NCI-H2227 (cell line): Measurements from ENCODE around the gene LBR.
A peak's percentile ranks its signal among the peaks of the same experiment; 100 is the strongest.
"Not testable (repeated sequence)": the region's sequence is repeated elsewhere in the genome, so short reads cannot be mapped to it uniquely, and the experiment has no call there.

ENCODE experiments used
- DNase-seq: peaks from one replicate; lab custom pipeline; 2025; ENCODE audit not compliant: unreplicated experiment; lab: John Stamatoyannopoulos, UW

LBR gene

DNA sequence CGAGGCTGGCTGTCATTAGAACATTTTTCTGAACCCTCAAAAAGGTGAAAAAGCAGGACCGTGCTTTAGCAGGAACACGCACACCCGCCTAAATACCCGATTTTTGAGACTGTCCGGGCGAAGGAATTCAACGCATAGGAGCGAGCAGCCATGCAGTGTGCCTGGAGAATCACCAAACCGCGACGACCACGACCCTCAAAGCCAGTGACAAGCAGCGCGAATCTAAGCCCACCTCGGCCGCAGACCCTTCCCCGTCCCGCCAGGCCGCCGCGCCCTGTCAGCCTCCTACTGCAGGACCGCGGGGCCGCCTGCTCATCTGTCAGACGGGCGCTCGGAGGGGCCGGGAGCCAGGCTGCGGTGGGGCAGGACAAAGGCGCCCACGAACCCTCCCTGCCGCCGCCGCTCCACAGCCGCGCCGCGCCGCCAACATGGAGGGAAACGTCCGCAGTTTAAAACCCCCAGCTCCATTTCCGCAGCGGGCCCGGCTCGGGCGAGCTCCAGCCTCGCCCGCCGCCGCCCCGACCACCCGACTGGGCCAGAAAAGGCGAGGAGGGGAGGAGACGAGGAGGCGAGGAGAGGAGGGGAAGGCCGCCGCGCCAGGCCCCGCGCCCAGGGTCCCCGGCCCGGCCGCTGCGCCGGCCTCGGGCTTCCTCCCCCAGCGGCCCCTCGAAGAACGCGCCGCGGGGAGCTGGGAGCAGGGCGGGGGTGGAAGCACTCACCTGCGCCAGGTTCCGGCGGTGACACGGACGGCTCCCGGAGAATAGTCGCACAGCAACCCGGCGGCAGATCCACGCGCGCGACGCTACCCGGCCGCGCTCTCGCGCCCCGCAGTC lies at the start of gene LBR:
Gene LBR (minus strand): TSS at position 804 of the 833 bp plus-strand sequence. CDS start 3,963 bp downstream, outside the sequence.
- no peak for DNase-seq

DNA sequence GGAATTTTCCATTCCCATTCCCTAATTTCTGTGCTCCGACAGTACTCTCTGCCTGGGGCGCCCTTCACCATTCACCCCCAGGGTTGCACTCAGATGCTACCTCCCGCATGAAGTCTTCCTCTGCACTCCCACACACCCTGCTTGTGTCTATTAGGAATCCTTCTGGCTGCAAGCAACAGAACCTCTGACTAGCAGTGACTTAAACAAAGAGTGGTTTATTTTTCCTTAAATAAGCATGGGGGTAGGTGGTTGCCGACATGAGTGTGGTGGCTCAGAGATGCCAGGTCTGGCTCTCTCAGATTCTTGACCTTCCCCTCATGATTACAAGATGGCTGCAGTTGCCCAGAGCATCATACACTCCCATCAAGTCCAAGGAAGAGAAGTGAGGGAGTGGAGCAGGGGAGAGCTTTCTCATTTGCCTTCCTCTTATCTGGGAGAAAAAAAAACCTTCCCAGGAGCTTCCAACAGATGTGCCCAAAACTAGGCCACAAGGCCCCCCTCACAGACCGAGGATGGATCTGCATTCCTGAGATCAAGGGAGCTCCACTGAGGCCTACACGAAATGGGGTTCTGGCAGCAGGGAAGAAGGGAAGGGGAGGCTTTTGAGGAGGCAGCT lies 49.6 kb upstream of the LBR start:
- DNase-seq: no peak

DNA sequence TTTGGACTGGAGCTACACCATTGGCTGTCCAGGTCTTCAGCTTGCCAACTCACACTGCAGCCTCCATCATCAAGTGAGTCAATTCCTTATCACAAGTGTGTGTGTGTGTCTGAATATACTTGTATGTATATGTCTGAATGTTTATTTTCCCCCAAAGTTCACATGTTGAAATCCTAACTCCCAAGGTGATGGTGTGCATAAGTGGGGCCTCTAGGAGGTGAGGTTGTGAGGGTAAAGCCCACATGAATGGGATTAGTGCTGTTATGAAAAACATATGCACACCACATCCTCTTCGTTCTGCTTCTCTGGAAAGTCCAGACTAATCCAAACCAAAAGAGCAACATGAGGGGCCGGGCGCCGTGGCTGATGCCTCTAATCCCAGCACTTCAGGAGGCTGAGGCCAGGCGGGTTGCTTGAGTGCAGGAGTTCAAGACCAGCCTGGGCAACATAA lies 48.7 kb upstream of the LBR start:
- no peak for DNase-seq

DNA sequence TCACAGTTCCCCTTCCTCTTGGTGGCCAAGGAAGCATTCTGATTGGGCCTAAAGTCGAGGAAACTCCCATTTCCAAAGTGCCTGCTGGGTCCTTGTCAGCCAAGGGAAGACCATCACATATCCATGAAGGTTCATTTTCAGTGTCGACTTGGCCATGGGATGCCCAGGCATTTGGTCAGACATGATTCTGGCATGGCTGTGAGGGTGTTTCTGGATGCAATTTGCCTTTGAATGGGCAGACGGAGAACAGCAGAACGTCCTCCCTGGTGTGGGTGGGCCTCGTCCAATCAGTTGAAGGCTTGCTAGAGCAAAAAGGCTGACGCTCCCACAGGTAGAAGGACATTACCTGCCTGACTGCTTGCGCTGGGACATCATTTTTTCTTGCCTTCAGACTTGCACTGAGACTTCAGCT lies 48.3 kb upstream of the LBR start:
- DNase-seq: no peak

DNA sequence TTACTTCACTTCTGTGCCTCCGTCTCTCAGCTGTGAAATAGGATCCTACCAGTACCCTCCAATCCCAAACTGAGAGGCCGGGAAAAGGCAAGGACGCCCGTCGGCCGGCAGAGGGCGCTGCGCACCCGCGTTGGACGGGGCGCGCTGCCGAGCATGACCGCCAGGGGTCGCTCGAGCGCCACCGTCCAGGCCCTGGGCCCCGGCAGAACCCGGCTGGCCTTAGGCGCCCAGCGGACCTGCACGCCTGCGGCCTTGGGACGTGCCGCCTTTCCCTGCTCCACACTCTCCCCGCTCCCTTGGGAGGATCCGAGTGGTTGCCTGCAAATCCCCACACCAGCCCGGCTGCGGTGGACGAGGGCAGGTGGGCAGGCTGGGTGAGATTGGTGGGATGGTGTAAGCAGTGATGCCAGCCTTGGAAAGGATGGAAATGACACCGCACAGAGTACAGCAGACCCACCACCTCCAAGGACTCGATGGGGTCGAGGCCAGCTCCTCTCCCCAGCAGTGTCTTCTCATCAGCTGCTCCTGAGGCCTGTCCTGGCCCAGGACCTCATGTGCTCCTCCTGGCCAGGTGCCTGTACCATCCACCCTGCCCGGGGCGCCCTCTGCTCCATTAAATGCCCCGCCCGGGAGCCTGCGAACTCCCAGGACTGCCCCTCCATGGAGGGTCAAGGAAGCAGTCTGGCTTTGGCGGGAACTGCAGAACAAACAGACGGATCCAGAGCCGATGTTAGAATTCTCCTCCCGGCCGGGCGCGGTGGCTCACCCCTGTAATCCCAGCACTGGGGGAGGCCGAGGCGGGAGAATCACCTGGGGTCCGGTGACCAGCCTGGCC lies 47.4 kb upstream of the LBR start:
- peak; percentile 80 for DNase-seq

DNA sequence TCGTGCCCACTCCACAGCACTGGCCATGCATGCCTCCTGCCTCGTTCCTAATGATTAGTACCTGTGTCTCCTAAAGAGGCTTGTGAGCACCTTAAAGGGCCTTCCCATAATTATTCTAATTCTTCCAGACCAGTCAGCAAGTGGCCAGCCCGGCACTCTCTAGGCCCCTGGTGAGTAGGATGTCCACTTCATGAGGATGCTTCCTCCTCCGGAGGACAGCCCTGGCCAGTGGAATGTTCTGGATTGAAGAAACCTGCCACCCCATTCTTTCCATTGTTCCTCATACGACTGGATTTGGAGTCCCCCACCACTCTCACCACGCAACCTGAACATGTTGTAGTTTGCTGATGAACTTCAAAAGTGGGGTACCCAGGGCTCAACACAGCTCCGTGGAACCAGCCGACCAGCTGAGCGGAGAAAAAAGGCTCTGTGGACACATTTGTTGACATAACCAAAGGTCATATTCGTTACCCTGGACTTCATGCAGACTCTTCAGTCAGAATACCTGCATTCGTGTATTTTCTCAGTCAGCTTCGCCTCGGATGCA lies 46.7 kb upstream of the LBR start:
- no peak for DNase-seq

DNA sequence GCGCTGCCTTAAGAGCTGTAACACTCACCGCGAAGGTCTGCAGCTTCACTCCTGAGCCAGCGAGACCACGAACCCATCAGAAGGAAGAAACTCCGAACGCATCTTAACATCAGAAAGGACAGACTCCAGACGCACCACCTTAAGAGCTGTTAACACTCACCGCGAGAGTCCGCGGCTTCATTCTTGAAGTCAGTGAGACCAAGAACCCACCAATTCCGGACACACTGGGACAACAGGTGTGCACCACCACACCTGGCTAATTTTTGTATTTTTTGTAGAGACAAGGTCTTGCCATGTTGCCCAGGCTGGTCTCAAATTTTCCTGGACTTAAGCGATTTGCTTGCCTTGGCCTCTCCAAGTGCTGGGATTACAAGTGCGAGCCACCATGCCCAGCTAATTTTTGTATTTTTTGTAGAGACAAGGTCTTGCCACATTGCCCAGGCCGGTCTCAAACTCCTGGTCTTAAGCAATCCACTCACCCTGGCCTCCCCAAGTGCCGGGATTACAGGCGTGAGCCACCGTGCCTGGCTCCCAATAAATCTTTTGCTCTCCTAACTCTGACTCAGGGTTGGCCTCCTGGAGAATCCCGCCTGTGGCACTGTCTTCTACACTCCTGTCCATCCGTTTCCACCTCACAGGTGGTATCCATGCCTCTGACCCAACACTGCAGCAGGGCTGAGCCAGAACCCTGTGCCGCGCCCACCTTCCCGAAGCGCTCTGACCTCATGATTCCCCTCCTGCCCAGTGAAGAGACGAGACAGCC lies 46.0 kb upstream of the LBR start:
- not testable (repeated sequence) for DNase-seq

DNA sequence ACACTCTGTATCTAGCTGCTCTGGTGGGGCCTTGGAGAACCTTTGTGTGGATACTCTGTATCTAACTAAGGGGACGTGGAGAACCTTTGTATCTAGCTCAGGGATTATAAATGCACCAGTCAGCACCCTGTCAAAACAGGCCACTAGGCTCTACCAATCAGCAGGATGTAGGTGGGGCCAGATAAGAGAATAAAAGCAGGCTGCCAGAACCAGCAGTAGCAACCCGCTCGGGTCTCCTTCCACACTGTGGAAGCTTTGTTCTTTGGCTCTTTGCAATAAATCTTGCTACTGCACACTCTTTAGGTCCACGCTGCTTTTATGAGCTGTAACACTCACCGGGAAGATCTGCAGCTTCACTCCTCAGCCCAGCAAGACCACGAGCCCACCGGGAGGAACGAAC lies 45.4 kb upstream of the LBR start:
- DNase-seq: not testable (repeated sequence)

DNA sequence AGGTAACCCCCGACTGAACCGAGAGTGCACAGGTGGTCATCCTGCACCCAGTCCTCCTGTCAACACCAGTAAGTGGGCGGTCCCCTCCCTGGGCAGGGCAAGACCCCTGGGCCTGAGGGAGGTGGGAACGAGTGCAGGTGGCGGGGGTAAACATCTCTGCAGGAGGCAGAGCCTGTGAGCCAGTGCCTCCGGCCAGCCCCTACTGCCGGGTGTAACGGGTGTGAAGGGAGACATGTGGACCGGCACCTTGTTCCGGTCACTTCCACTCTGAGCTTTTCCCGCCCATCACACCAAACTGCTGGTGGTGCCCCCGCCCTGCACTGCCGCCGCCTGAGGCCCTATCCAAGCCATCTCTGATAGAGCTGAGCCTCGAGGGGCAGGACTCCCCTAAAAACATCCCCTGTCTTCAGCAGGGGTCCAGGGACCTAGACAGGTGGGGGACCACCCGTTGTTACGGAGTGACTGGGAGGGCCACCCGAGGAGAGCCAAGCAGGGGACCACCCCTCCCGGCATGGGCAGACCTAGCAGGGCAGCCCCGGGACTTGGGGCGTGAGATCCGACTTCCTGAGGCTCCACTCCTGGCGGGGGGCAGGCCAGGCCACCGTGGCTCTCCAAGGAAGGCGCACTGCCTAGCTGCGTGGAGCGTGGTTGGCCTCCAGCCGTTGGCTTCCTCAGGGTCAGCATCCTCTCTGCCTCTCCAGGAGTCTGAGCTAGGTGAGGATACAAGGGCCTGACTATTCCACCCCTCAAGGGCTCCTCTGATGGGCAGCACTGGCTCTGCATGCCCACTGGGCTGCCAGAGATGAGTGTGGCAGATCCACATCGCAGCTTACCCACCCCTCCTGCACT lies 43.8 kb upstream of the LBR start:
- no peak for DNase-seq

DNA sequence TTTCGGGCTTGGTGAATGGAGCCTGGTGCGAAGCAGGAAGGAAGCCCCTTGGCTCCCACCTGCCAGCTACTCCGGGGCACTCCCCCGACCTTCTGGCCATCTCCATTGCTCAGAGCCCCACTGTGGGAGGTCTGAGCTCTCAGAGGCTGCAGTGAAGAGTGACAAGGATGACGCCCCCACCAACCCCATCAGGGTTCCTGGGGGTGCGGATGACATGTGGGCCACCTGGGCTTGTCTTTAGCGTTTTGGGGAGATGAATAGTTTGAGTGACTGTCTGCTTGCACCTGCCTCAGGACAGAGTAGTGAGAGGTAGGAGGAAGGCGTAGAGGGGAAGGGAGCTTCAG lies 43.2 kb upstream of the LBR start:
- DNase-seq: no peak

DNA sequence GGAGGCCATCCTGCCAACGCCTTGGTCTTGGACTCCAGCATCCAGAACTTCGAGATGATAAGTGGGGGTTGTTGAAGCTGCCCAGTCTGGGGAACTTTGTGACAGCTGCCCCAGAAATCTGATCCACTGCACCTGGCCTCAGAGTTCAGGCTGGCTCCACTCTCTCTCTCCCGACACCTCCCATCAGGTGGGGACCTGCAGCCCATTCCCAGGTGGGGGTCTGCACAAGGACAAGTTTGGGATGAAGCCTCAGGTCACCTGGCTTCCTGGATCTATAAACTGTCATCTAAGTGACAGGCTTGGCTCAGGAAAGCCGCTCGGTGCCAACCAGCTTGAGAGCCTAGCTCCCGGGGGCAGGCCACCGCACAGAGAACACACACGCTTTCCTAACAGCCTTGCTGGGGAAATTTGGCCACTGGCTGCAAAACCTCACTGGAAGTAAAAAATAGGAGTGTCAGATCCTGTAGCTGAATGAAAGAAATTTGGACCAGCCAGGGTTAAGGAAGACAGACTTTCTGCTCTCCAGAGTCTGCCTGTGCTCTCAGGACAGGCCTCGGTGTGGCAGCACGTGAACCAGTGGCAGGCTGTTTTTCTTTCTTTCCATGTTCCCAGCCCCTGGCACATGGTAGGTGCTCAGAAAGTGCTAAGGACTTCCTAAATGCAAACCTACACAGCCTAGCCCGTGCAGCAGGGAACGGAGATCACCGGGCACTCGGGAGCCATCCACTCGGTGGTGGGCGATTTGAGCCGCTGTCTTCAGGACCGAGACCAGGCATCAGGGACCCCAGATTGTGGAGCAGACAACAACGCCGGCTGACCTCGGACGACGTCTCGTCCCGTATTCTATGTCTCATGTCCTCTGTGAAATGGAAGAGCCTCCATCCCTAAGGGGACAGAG lies 42.6 kb upstream of the LBR start:
- no peak for DNase-seq

DNA sequence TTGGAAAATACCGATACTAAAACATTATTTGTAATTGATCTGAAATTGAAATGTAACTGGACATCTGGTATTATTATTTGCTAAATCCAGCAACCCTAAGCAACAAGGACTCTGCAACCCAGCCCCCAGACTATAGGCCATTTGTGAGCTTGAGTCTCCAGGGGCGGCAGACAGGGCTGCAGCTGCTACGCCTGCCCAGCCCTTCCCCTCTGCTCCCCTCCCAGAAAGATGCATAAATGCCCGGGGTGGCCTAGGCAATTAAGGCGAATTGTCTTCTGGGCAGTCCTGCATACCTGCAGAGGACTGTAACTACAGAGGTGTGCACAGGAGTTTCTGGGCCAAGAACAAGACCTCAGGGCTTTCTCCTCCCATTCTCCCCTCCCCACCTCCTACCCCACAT lies 41.2 kb upstream of the LBR start:
- no peak for DNase-seq

DNA sequence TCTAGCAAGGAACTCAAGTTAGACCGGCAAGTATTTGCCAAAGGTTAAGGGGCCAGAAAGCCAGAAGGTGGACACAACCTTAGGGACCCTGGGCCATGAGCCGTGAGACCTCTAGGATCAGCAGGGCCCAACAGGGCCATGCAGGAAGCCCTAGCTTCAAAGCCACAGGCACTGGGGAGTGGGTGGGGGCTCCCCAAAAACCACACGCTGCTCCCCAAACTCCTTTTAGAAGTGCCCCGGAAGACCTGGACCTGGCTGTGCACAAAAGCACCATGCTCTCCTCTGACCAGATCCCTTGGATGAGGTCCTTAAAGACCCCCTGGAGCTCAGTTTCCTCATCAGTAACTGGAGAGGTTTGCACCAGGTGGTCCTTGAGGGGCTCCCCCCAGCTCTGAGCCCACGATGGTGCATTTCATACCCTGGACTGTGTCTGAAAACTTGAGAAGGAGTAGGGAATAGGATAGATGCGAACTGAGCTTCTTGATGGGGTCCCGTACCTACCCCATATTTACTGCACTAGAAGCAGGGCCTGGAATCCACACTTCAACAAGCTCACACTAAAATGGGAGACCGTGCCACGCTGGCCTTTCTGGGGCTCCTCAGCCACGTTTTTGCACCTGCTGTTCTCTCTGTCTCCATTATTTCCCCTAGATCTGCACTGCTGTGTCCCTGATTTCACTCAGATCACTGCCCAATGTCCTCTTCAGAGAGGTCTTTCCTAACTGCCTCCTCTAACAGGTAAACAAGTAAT lies 40.6 kb upstream of the LBR start:
- no peak for DNase-seq

DNA sequence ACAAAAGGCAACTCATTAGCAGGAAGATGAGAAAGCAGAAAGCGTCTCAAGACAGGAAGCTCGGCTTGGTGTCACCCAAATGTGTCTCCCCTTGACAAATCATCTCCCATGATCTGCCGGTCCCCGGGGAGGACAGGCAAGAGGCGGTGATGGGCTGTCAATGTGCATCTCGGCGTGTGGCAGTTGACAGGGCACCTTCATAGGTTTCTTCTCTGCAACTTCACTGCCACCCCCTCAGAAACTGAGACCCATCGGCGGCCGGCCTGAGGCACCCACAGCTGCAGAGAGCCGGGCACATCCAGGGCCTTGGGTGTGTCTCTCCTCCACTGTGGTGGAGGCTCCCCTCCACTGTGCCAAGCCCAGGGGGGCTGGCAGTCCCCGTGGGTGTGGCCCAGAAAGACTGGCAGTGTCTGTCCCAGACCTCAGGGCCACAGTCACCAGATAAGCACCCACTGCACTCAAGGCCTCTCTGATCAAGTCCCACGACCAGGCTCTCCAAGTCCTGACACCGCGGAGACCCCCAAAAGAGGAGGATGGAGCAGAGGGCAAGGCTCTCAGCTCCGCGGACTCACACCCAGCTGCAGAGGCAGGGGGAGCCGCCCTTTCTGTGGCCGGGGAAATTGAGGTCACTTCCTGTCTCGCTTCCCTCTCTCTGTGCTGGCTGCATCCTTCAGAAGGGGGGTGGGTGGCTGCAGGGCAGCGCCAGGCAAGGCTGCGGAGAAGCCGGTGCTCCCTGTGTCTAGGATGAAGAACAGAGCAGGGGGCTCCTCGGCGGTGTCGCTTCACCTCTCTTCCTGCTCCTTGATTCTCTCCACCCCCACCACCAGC lies 39.6 kb upstream of the LBR start:
- DNase-seq: no peak

DNA sequence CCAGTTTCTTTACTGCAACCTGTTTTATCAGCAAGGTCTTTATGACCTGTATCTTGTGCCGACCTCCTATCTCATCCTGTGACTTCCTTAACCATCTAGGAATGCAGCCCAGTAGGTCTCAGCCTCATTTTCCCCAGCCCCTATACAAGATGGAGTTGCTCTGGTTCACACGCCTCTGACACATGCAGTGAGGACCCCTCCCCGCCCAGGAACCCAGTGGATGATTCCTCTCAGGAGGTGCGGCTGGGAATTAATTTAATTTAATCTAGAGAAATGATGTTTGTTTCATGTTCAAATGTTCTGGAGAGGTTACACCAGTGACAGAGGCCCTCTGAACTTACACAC lies 39.0 kb upstream of the LBR start:
- no peak for DNase-seq

DNA sequence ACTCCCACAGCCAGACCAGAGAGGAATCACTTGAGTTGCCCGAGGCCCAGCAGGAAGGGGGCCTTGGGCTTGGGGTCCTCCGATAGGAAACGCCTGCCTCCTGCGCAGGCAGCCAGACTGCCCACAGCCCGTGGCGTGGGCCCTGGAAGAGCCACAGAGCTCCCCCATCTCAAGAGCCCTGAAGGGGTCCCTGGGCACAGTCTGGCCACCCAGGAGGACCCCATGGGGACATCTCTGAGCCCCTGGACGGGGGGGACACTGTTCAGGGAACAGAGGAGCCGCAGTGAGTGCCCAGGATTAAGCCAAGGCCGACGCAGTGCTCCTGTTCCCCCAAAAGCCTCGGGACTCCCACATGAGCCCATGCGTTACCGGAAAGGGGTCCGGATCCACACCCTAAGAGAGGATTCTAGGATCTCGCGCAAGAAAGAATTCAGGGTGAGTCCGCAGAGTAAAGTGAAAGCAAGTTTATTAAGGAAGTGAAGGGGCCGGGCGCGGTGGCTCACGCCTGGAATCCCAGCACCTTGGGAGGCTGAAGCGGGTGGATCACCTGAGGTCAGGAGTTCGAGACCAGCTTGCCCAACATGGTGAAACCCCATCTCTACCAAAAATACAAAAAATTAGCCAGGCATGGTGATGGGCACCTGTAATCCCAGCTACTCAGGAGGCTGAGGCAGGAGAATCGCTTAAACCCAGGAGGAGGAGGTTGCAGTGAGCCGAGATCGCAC lies 38.1 kb upstream of the LBR start:
- DNase-seq: no peak
